A673 (cell line): ENCODE measurements around the gene ANKMY1. TPM values are rescaled to one million over a fixed set of nuclear protein-coding genes. Genes with fewer than 3 reads are reported as not detected.
A peak's percentile ranks its signal among the peaks of the same experiment; 100 is the strongest.

Experiments
- BruUV-seq: library from RNA; stranded (reverse); fragments of 400-500 nt; replicated peaks from 2 replicates; lab custom pipeline; 2021; lab: Mats Ljungman, UMichigan
- CTCF ChIA-PET: fragments of 300-600 bp; sonication (Branson Sonifier 250); formaldehyde crosslinking; loops from one replicate; lab custom pipeline; 2022; ENCODE audit warnings: antibody characterized with exemption; lab: Charles Lee
- POLR2A ChIA-PET: fragments of 300-600 bp; sonication (Branson Sonifier 250); formaldehyde crosslinking; loops from one replicate; lab custom pipeline; 2022; ENCODE audit warnings: antibody characterized with exemption; ENCODE audit not compliant: low non-redundant PET; lab: Charles Lee
- DNase-seq: peaks from one replicate; pipeline ENCODE4 v3.0.0-alpha.2; 2015; ENCODE audit warnings: low spot score
- H3K27ac ChIP-seq: fragments of 200-600 bp; sonication (generic); 2 replicates; pipeline ENCODE4 v1.5.1; 2016; ENCODE audit warnings: mixed run types, low read depth, mild to moderate bottlenecking, mixed read lengths, antibody characterized with exemption, low read length; ENCODE audit not compliant: poor library complexity, severe bottlenecking
- H3K27me3 ChIP-seq: fragments of 200-600 bp; sonication (generic); replicated peaks from 2 replicates; pipeline ENCODE4 v1.6.1; 2017; ENCODE audit warnings: mixed run types, low read depth, mild to moderate bottlenecking, mixed read lengths, antibody characterized with exemption, low read length; ENCODE audit not compliant: insufficient read depth, poor library complexity
- H3K36me3 ChIP-seq: fragments of 200-600 bp; sonication (generic); 2 replicates; pipeline ENCODE4 v1.6.1; 2016; ENCODE audit warnings: mixed run types, mild to moderate bottlenecking, mixed read lengths, antibody characterized with exemption, low read length; ENCODE audit not compliant: insufficient read depth, poor library complexity, severe bottlenecking
- H3K4me1 ChIP-seq: fragments of 200-600 bp; sonication (generic); 2 replicates; pipeline ENCODE4 v1.6.1; 2017; ENCODE audit warnings: mixed run types, mild to moderate bottlenecking, mixed read lengths, antibody characterized with exemption, low read length; ENCODE audit not compliant: insufficient read depth, poor library complexity, severe bottlenecking
- H3K4me3 ChIP-seq: fragments of 200-600 bp; sonication (generic); 2 replicates; pipeline ENCODE4 v1.5.1; 2016; ENCODE audit warnings: low read depth, mixed run types, mild to moderate bottlenecking, mixed read lengths, low read length; ENCODE audit not compliant: poor library complexity, severe bottlenecking
- H3K9me3 ChIP-seq: fragments of 200-600 bp; sonication (generic); 2 replicates; pipeline ENCODE4 v1.6.1; 2016; ENCODE audit warnings: mixed run types, low read depth, mild to moderate bottlenecking, mixed read lengths, antibody characterized with exemption, low read length; ENCODE audit not compliant: poor library complexity, severe bottlenecking
- CTCF ChIP-seq: fragments of 300-800, 200-600 bp; sonication (generic); conservative IDR thresholded peaks from 2 replicates; pipeline ENCODE4 v1.5.1; 2017; ENCODE audit warnings: low read depth, mild to moderate bottlenecking, antibody characterized with exemption, low read length, moderate library complexity, mixed read lengths
- EZH2 ChIP-seq: fragments of 200-600 bp; sonication (generic); IDR thresholded peaks from 2 replicates; pipeline ENCODE4 v1.6.1; 2017; ENCODE audit warnings: borderline replicate concordance, low read depth, mild to moderate bottlenecking, mixed read lengths, antibody characterized with exemption, low read length; ENCODE audit not compliant: poor library complexity, severe bottlenecking
- intact Hi-C: fragments of 100-400 bp; cut with micrococcal nuclease; formaldehyde crosslinking; loops from one replicate; pipeline ENCODE4 v1.10.0; 2022; ENCODE audit not compliant: unreplicated experiment
- total RNA-seq: library from RNA; stranded (reverse); gene quantifications from 2 replicates; pipeline ENCODE4 v1.2.3, GENCODE V29; 2021

Gene ANKMY1
- total RNA-seq, 1 experiment from 2014 or later: 21.8 TPM

- peaks cover 7% of the 10 kb centered on the region for H3K27me3 ChIP-seq
- DNase-seq: peak; percentile 18
- H3K4me3 ChIP-seq: no peak overlapping the region
- ChIA-PET CTCF (no interaction called here), POLR2A (no interaction called here)
- BruUV-seq: no TSS peak
- intact Hi-C loops: no loop called here
- no peaks in the 10 kb centered on the region for H3K9me3 ChIP-seq
- no peak overlapping the region for H3K27ac ChIP-seq
- no peaks in the 10 kb centered on the region for H3K36me3 ChIP-seq
- no peaks in the 10 kb centered on the region for H3K4me1 ChIP-seq
- no peak for TF ChIP-seq CTCF
- TF ChIP-seq EZH2: no peak
Observed at GRCh38 chr2:240449764-240450531, 107.8 kb downstream of the ANKMY1 start.

- Histone ChIP-seq H3K9me3 (no peaks in the 10 kb centered on the region), H3K36me3 (no peaks in the 10 kb centered on the region), H3K4me3 (no peak overlapping the region), H3K27ac (no peak overlapping the region), H3K27me3 (peaks cover under 1% of the 10 kb centered on the region), H3K4me1 (no peaks in the 10 kb centered on the region)
- no TSS peak for BruUV-seq
- CTCF ChIA-PET: no interaction called here
- DNase-seq: no peak
- no peak for TF ChIP-seq EZH2
- TF ChIP-seq CTCF: no peak
- intact Hi-C loops: no loop called here
- POLR2A ChIA-PET: no interaction called here
Observed at GRCh38 chr2:240448387-240449274, 109.2 kb downstream of the ANKMY1 start.

GRCh38 chr2:240447934-240448333 lies 109.9 kb downstream of the ANKMY1 start:
- H3K9me3 ChIP-seq: no peaks in the 10 kb centered on the region
- H3K4me3 ChIP-seq: no peak overlapping the region
- H3K27me3 ChIP-seq: no peaks in the 10 kb centered on the region
- ChIA-PET CTCF (no interaction called here), POLR2A (no interaction called here)
- H3K36me3 ChIP-seq: no peaks in the 10 kb centered on the region
- intact Hi-C loops: no loop called here
- TF ChIP-seq EZH2: no peak
- TF ChIP-seq CTCF: no peak
- BruUV-seq: no TSS peak
- no peak for DNase-seq
- H3K4me1 ChIP-seq: no peaks in the 10 kb centered on the region
- H3K27ac ChIP-seq: no peak overlapping the region
